Fibroblast of pulmonary artery (primary cell): ENCODE measurements around the gene AP3D1.

Experiments
- DNase-seq: peaks from one replicate; pipeline ENCODE4 v3.0.0-alpha.2; 2010; ENCODE audit warnings: low read depth
- H3K4me3 ChIP-seq: replicated peaks from 2 replicates; pipeline ENCODE4 v1.5.1; 2011; ENCODE audit warnings: low read depth, mild to moderate bottlenecking, control low read depth, low read length, moderate library complexity
- CTCF ChIP-seq: IDR thresholded peaks from 2 replicates; pipeline ENCODE4 v1.5.1; 2011; ENCODE audit warnings: mild to moderate bottlenecking, control low read depth, low read length, inconsistent platforms; ENCODE audit errors: missing control alignments

Gene AP3D1

GRCh38 chr19:2063824-2064223 is 87.5 kb downstream of the AP3D1 start:
- no peak for TF ChIP-seq CTCF
- DNase-seq, result no peak

GRCh38 chr19:2062770-2063169 is 88.6 kb downstream of the AP3D1 start:
- no peak for TF ChIP-seq CTCF
- no peak overlapping the region for H3K4me3 ChIP-seq
- no peak for DNase-seq

More at GRCh38 chr19:2063824-2064223, 87.5 kb downstream of the AP3D1 start:
- no peak overlapping the region for H3K4me3 ChIP-seq

- no peak overlapping the region for H3K4me3 ChIP-seq
- no peak for TF ChIP-seq CTCF
- no peak for DNase-seq
Measured at GRCh38 chr19:2062389-2062729, 89.0 kb downstream of the AP3D1 start.

GRCh38 chr19:2061495-2062388 is 89.6 kb downstream of the AP3D1 start:
- DNase-seq, result peak; percentile 98
- peak overlapping the region; percentile 60 for H3K4me3 ChIP-seq
- TF ChIP-seq CTCF, result no peak

GRCh38 chr19:2060884-2061494 is 90.4 kb downstream of the AP3D1 start:
- H3K4me3 ChIP-seq, result peak overlapping the region; percentile 50
- TF ChIP-seq CTCF, result no peak
- peak; percentile 73 for DNase-seq

GRCh38 chr19:2059422-2060201 is 91.8 kb downstream of the AP3D1 start:
- no peak for TF ChIP-seq CTCF
- peak; percentile 58 for DNase-seq
- H3K4me3 ChIP-seq, result no peak overlapping the region
